Colonic mucosa (tissue), 4 donors: ENCODE data around the gene CNOT6. TPM values are rescaled to one million over a fixed set of nuclear protein-coding genes. Genes with fewer than 3 reads are reported as not detected.

ENCODE experiments used
- DNase-seq: peaks from one replicate; pipeline ENCODE4 v3.0.0-alpha.2; 2020
- H3K27ac ChIP-seq: fragments of 200-600 bp; one replicate; pipeline ENCODE4 v1.8.0; 2021
- H3K27me3 ChIP-seq: fragments of 200-600 bp; one replicate; pipeline ENCODE4 v1.8.0; 2021
- H3K36me3 ChIP-seq: fragments of 200-600 bp; one replicate; pipeline ENCODE4 v1.8.0; 2021
- H3K4me1 ChIP-seq: fragments of 200-600 bp; one replicate; pipeline ENCODE4 v1.8.0; 2021; ENCODE audit warnings: mild to moderate bottlenecking
- H3K4me3 ChIP-seq: fragments of 200-600 bp; one replicate; pipeline ENCODE4 v1.8.0; 2021
- H3K9ac ChIP-seq, 2 donors: one replicate each; pipeline ENCODE4 v1.7.0; 2013; ENCODE audit warnings: control low read depth in 2 of 2, low read depth in 2 of 2, low read length in 2 of 2
- H3K9me3 ChIP-seq: fragments of 200-600 bp; one replicate; pipeline ENCODE4 v1.8.0; 2021
- intact Hi-C: fragments of 100-400 bp; cut with DNase I; formaldehyde crosslinking; loops from one replicate; pipeline ENCODE4 v1.14.1; 2022
- total RNA-seq, 2 donors: library from RNA; stranded (reverse); fragmentation: NEBNext Ultra II Directional in 1 of 2; extraction: Animal tissue kit (Norgen Biotek cat#: 25700) in 1 of 2; gene quantifications; one replicate each; pipeline ENCODE4 v1.2.1, GENCODE V29; 2021
- TF ChIP-seq, protein P1 (sequence below): fragments of 200-600 bp; IDR thresholded peaks from one replicate; pipeline ENCODE4 v1.8.0; 2022; ENCODE audit warnings: antibody characterized with exemption, mild to moderate bottlenecking
- donor health status: healthy.
- donor health status: DM: no; HTN: no; CAD: no.
- donor health status: DM: no; HTN: no; CAD: no.

The CNOT6 gene
- total RNA-seq, 2 donors from 2014 or later = 35.5 to 38.2 TPM

DNA sequence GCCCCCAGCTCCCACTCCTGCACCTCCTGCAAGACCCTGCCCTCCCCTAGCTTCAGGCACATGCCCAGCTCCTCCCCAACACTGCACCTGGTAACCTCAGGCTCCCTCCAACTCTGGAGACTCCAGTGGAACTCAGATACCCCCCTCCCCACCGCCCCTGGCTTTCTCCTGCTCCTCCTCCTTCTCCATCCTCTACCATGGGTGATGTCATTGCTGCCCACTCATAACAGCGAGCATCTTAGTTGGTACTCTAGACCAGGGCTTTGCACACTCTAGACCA is 24.7 kb upstream of the CNOT6 start:
- no peak overlapping the region for H3K9ac ChIP-seq
- H3K9me3 ChIP-seq = no peaks in the 10 kb centered on the region
- H3K36me3 ChIP-seq = no peaks in the 10 kb centered on the region
- H3K4me1 ChIP-seq = no peaks in the 10 kb centered on the region
- no peak overlapping the region for H3K27ac ChIP-seq
- DNase-seq = no peak
- H3K4me3 ChIP-seq = no peak overlapping the region
- H3K27me3 ChIP-seq = no peaks in the 10 kb centered on the region
- intact Hi-C loops = loop anchor here (2.0 kb wide), 1 partner anchor 175 kb away; no protein-coding TSS in a partner anchor
- TF ChIP-seq, protein P1, sequence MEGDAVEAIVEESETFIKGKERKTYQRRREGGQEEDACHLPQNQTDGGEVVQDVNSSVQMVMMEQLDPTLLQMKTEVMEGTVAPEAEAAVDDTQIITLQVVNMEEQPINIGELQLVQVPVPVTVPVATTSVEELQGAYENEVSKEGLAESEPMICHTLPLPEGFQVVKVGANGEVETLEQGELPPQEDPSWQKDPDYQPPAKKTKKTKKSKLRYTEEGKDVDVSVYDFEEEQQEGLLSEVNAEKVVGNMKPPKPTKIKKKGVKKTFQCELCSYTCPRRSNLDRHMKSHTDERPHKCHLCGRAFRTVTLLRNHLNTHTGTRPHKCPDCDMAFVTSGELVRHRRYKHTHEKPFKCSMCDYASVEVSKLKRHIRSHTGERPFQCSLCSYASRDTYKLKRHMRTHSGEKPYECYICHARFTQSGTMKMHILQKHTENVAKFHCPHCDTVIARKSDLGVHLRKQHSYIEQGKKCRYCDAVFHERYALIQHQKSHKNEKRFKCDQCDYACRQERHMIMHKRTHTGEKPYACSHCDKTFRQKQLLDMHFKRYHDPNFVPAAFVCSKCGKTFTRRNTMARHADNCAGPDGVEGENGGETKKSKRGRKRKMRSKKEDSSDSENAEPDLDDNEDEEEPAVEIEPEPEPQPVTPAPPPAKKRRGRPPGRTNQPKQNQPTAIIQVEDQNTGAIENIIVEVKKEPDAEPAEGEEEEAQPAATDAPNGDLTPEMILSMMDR = no peak

DNA sequence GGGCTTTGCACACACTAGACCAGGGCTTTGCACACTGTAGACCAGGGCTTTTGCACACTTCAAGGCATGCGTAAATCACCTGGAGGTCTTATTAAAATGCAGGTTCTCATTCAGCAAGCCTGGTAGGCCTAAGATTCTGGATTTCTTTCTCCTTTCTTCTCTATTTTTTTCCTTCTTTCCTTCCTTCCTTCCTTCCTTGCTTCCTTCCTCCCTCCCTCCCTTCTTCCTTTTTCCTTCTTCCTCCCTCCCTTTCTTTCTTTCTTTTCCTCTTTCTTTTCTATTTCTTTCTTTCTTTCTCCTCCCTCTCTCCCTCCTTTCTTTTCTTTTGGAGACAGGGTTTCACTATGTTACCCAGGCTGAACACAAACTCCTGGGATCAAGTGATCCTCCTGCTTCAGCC is 24.3 kb upstream of the CNOT6 start:
- no peak overlapping the region for H3K4me3 ChIP-seq
- TF ChIP-seq, protein P1 = no peak
- no peaks in the 10 kb centered on the region for H3K4me1 ChIP-seq
- no peak overlapping the region for H3K27ac ChIP-seq
- H3K9me3 ChIP-seq = no peaks in the 10 kb centered on the region
- H3K9ac ChIP-seq = no peak overlapping the region
- no peaks in the 10 kb centered on the region for H3K27me3 ChIP-seq
- intact Hi-C loops = loop anchor here (2.0 kb wide), 1 partner anchor 175 kb away; no protein-coding TSS in a partner anchor
- no peak for DNase-seq
- no peaks in the 10 kb centered on the region for H3K36me3 ChIP-seq

DNA sequence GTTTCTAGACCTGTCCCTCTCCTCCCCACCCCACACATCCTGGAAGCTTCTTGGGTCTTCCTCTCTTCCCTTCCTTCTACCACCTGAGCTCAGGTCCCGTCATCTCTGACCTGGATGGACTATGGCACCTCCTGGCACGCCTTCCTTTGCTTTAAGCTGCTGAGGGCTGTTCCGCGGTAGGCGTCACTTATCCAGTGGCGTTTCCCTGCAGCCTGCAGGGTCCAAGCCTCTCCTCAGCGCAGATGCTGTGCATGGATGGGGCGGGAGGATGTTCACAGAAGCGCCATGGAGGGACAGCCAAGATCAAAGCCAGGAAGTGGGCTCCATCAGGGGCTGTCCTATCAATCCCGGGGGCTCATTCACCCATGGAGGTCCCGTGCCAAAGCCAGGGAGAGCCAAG is 23.8 kb upstream of the CNOT6 start:
- peak; percentile 52 for DNase-seq
- TF ChIP-seq, protein P1 = no peak
- H3K27me3 ChIP-seq = no peaks in the 10 kb centered on the region
- intact Hi-C loops = no loop called here
- no peak overlapping the region for H3K27ac ChIP-seq
- H3K9me3 ChIP-seq = no peaks in the 10 kb centered on the region
- no peaks in the 10 kb centered on the region for H3K4me1 ChIP-seq
- no peak overlapping the region for H3K4me3 ChIP-seq
- H3K36me3 ChIP-seq = no peaks in the 10 kb centered on the region
- no peak overlapping the region for H3K9ac ChIP-seq

DNA sequence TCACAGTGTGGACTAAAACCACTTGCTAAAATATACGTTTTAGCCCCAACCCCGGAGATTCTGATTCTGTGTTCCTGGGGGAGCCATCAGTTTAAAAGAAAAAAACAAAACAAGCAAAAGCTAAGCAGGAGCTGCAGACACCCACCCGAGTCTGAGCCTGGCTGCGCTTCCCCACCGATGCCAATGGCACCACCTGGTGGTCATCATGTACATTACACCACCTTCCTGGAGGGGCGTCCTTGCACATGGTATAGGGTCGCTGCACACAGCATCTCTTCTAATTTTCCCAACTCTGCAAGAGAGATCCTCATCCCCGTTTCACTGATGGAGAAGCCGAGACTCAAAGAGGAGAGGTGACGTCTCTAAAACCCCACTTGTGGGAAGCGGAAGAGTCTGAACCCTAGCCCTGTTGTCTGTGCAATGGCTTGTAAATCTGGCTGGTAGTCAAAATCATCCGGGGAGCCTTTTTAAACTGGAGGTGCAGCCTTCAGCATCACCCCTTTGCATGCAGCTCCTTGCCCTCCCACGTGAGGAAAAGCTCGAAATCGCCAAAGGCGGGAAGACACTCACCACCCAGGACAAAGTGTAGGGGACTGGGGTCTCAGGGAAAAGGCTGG is 23.1 kb upstream of the CNOT6 start:
- Histone ChIP-seq H3K9ac (no peak overlapping the region), H3K4me3 (no peak overlapping the region), H3K27me3 (no peaks in the 10 kb centered on the region), H3K9me3 (no peaks in the 10 kb centered on the region), H3K27ac (no peak overlapping the region), H3K4me1 (no peaks in the 10 kb centered on the region), H3K36me3 (no peaks in the 10 kb centered on the region)
- intact Hi-C loops = no loop called here
- TF ChIP-seq, protein P1 = peak; percentile 89
- DNase-seq = peak; percentile 60

DNA sequence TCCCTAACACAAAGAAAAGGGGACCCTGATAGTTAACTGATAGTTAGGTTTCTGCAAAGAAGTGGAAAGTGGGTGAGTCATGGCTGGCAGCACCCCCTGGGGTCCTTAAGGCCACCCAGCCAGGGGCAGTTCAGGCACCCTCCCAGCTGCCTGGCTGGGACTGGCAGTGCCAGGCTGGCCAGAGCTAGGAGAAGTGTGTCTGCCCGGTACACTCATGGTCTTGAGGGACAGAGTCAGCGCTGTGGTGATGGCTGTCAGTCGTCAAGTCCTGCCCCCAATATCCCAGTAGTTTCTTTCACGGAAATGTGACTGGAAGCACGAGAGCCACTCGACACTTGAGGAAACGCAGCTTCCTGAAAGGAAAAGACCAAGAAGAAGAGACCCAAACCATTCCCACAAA is 22.3 kb upstream of the CNOT6 start:
- Histone ChIP-seq H3K36me3 (no peaks in the 10 kb centered on the region), H3K9me3 (no peaks in the 10 kb centered on the region), H3K4me1 (no peaks in the 10 kb centered on the region), H3K9ac (no peak overlapping the region), H3K27ac (no peak overlapping the region), H3K27me3 (no peaks in the 10 kb centered on the region), H3K4me3 (no peak overlapping the region)
- intact Hi-C loops = no loop called here
- no peak for DNase-seq
- TF ChIP-seq, protein P1 = no peak
